Measurements from ENCODE around the gene PCK2.
A peak's percentile ranks its signal among the peaks of the same experiment; 100 is the strongest.

PCK2 gene

DNA sequence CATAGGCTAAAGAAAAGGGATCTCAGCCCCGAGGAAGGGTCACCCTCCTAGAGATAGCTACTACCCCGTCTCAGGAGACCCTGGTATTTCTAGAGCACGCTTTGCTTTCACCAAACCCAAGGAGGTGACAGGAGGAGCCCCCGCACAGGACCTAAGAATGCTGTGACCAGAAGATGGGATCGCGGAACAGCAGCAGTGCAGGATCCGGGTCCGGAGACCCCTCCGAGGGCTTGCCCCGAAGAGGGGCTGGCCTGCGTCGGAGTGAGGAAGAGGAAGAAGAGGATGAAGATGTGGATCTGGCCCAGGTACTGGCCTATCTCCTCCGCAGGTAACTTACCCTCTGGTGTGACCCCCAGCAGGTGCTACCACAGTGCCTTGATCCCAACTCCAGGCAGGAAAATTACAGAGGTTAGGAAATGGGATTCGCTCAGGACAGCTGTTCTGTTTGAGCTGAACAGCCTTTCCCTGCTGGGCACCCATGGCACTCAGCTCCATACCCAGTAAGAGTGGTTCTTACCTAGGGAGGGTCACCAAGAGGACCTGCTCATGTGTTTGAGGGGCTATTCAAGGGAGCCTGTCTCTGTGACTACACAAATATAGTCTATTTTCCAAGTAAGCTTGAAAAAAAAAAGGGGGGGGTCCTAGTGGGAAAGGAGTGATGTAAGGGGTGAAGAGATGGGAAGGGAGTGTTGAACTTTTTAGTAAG, 21.5 kb downstream of the PCK2 start:
- no peak for DNase-seq (ENCODE audit: low read depth)

DNA sequence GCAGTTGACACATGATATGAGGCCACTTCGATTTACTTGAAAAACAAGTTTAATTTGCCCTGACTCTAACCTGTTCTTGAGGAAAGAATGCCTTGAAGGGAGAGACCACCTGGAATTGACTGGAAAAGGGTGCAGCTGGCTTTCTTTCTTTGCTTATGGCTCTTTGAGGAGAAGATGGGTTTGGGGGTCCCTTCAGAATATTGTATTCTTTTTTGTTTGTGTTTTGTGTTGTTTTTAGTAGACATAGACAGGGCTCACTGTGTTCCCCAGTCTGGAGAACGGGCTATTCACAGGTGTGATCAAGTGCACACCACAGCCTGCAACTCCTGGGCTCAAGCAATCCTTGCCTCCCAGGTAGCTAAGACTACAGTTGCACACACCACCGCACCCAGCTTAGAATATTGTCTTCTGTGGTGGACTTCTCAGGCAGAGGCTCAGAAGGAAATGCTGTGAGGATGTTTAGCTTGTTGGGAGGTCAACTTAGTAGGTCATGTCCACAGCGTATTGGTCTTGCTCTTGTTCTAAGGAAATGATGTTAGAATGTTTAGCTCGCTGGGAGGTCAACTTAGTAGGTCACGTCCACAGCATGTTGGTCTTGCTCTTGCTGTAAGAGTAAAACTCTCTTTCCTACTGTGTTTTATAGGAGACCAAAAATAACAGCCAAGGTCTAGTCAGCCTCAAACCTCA, 22.2 kb downstream of the PCK2 start:
- DNase-seq (ENCODE audit: low read depth), result no peak

DNA sequence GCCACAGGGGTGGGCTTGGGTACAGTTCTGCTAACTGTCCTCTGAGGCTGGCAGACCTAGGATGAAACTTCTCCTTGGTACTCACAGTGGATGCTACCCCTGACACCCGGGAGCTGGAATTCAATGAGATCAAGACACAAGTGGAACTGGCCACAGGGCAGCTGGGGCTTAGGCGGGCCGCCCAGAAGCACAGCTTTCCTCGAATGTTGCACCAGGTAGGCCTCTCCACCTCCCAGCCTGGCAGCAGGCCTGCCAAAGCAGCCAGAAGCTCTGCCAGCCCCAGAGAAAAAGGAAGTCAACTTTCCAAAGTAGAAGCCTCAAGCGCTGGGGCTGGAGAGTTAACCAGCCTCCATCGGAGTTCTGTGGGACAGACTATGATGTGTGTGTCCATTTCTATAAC, 23.1 kb downstream of the PCK2 start:
- DNase-seq (ENCODE audit: low read depth), result no peak

DNA sequence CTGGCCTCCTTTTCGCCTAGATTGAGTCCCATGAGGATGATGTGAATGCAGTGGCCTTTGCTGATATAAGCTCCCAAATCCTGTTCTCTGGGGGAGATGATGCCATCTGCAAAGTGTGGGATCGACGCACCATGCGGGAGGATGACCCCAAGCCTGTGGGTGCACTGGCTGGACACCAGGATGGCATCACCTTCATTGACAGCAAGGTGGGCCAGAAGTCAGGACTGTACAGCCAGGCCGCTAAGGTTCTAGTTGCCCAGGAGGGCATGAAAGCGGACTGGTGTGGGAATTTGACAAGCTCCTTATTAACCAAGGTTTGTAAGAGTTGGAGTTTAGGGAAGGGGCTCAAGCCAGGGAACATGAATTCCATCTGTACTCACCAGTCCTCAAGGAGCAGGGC, 25.6 kb downstream of the PCK2 start:
- no peak for DNase-seq (ENCODE audit: low read depth)

DNA sequence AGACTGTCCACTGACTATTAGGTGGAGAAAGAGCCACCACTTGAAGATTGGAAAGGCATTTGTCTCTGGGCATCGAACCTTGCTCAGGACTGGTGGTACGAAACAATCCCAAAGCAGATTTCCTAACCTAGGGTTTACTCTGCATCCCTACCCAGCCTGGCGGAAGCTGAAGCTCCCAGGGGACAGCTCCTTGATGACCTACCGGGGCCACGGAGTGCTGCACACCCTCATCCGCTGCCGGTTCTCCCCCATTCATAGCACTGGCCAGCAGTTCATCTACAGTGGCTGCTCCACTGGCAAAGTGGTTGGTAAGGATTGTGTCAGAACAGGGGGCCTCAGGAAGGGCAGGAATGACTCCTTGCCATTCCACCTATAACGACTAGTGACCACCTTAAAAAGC, 27.1 kb downstream of the PCK2 start:
- no peak for DNase-seq (ENCODE audit: low read depth)

DNA sequence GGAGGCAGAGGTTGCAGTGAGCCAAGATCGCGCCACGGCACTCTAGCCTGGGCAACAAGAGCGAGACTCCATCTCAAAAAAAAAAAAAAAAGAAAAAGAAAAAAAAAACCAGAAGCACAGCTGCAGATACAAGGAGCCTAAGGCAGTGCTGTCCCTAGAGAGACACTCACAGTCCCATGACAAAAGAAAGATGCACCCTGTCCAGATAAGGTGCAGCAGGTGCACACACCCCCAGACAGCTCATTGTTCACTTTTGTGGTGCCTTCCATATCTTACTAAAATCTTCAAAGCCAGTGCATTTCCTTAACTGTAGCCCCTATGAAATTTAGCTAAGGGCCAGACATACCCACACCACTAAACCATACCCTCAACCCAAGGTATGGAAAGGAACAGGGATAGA, 28.3 kb downstream of the PCK2 start:
- DNase-seq (ENCODE audit: low read depth), result no peak

DNA sequence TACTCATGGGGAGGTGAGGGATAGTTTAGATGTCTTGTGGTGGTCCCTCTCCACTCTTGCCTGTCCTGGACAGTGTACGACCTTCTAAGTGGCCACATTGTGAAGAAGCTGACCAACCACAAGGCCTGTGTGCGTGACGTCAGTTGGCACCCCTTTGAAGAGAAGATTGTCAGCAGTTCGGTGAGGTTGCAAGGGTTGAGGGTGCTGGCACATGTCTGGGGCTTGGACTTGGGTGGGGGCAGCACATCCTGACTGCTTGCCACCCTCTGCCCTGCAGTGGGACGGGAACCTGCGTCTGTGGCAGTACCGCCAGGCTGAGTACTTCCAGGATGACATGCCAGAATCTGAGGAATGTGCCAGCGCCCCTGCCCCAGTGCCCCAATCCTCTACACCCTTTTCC, 28.8 kb downstream of the PCK2 start:
- DNase-seq (ENCODE audit: low read depth), result no peak

DNA sequence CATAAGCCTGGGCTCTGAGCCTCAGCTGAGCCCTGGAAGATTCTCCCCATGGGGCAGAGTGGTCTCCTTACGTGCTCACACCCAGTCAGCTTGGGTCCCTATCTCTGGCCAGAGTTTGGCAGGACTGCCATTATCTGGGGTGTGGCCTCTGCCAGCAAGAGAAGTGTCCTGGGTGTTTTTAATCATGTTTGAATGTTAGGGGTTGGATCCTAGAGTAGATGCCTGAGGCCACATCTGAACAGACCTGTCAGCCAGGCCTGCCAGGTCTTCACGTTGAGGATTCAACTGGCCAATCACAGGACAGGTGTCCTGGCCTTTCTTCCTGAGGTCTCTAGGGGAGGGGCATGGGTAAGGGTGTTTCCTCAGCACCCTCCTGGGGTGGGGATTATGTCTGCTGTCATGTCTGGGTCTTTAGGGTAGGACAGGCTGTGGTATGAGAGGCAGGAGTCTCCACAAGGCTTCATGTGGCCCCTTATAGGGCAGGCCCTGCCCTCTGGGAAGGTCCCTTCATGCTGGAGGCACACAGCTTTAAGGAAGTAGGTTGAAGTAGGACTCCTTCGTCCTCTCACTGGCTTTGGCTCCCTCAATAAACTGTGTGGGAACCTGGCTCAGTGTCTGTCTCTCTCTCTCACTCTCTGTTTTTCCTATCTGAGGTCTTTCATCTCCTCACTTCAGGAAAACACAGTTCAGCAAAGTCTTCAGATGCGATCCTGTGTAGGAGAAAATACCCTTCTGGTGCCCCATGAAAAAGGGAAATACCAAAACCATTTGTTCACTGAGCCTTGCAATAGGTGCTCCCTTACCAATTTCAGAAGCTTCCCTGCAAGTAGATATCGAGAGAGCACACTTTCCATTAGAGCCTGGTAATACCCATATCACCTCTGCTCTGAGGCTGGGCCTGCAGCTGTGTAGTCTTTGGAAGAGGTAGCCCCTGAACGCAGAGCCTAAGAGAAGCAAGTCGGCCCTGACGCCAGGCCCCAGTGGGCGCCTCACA, 29.6 kb downstream of the PCK2 start:
- no peak for DNase-seq (ENCODE audit: low read depth)

DNA sequence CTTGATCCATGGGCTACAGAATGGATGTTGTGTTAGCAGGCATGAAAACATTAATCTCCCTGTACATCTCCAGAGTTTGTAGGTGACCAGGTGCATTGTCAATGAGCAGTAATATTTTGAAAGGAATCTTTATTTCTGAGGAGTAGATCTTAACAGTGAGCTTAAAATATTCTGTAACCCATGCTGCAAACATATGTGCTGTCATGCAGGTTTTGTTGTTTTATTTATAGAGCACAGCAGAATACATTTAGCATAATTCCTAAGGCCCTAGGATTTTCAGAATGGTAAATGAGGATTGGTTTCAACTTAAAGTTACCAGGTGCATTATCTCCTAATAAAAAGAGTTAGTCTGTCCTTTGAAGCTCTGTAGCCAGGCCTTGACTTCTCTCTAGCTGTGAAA, 32.8 kb downstream of the PCK2 start:
- DNase-seq (ENCODE audit: low read depth), result no peak

DNA sequence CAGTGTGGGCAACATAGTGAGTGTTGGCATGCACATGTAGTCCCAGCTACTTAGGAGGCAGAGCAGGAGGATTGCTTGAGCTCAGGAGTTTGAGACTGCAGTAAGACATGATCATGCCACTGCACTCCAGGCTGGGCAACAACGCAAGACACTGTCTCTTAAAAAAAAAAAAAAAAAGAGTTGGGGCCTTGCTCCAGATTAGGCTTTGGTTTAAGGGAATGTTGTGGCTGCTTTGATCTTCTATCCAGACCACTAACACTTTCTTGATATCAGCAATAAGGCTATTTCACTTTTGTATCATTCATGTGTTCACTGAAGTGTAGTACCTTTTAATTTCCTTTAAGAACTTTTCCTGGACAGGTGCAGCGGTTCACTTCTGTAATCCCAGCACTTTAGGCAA, 33.6 kb downstream of the PCK2 start:
- no peak for DNase-seq (ENCODE audit: low read depth)

DNA sequence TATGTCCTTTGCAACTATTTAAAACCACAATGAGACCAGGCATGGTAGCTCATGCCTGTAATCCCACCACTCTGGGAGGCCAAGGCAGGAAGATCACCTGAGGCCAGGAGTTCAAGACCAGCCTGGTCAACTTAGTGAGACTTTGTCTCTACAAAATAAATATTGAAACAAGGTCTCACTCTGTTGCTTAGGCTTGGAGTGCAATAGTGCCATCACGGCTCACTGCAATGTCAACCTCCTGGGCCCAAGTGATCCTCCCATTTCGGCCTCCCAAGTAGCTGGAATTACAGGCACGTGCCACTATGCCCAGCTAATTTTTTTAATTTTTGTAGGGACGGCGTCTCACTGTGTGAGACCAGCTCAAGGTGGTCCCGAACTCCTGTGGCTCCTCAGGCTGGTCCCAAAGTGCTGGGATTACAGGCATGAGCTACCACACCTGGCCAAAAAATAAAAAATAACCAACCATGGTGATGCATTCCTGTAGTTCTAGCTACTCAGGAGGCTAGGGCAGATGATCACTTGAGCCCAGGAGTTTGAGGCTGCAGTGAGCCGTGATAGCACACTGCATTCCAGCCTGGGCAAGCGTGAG, 35.4 kb downstream of the PCK2 start:
- DNase-seq (ENCODE audit: low read depth), result no peak

DNA sequence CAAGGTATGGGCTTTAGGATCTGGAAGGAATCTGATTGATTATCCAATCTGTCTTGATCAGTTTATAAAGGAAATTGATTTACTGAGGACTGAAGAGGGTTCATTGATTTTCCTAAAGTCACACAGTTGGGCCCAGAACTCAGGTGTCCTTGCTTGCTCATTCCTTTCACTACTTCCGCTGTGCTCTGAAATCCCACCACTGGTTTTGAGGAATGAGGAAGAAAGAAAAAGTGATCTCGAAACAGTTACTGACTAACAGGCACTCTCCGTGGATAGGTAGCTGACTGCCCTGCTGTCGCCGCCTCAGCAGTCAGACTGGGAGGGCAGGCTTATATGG, 36.2 kb downstream of the PCK2 start, which contains the start of gene FITM1:
Gene FITM1 (plus strand): TSS at position 280 of the 337 bp plus-strand sequence. CDS start 905 bp downstream, outside the sequence.
- DNase-seq (ENCODE audit: low read depth), result no peak

DNA sequence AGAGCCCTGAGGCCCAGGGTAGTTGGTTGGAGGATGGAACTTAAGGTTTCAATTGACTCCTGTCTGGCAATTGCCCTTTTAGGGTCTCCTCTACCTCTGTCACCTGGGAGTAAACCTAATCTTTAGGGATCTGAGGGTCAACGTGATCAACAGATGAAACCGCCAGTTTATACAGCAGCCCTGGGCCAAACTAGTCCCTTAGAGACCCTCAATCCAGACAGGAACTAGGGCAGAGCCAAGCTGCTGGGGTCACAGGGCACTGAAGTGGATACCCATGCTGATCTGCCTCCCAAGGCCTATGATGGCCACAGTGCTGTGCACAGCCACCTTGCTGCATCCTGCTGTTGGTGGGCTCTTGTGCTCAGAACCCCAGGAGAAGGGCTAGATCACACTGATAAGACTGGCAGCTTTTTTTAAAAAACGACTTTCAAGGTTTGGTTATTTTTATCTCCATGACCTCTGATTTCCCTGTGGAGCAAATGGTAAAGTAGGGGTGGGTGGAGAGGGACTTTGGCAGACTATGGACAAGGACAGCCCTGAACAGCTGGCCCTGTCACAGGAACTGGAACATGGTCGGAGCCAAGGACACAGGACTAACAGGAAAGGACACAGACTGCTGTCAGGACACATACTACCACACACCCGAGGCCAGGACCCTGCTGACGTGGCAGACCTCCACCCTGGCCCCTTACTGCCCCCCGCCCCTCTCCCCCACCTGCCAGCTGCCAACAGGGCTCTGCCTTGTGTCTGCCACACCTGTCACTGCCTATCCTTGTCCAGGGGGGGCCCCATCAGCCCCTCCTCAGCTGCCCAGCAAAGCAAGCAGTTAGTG, 36.8 kb downstream of the PCK2 start:
- no peak for DNase-seq (ENCODE audit: low read depth)

DNA sequence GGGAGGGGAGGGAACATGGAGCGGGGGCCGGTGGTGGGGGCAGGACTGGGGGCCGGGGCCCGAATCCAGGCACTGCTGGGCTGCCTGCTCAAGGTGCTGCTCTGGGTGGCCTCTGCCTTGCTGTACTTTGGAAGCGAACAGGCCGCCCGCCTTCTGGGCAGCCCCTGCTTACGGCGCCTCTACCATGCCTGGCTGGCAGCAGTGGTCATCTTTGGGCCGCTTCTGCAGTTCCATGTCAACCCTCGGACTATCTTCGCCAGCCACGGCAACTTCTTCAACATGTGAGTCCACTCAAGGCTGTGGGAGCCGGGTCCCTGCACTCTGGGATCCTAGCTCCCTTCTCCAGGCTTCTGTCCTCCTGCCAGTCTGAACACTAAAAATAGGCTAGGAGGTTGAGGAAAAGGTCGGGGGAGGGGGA, 37.4 kb downstream of the PCK2 start:
- no peak for DNase-seq (ENCODE audit: low read depth)

DNA sequence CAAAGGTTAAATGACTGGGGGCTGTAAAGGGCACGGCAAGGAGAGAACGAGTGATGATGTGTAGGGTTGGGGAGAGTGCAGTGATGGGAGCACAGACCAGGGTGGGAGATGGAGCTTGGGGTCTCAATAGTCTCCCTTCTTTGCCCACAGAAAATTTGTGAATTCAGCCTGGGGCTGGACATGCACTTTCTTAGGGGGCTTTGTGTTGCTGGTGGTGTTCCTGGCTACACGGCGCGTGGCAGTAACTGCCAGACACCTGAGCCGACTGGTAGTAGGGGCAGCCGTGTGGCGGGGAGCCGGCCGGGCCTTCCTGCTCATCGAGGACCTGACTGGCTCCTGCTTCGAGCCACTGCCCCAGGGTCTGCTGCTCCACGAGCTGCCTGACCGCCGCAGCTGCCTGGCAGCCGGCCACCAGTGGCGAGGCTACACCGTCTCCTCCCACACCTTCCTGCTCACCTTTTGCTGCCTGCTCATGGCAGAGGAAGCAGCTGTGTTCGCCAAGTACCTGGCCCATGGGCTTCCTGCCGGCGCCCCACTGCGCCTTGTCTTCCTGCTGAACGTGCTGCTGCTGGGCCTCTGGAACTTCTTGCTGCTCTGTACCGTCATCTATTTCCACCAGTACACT, 38.1 kb downstream of the PCK2 start:
- DNase-seq (ENCODE audit: low read depth), result no peak

DNA sequence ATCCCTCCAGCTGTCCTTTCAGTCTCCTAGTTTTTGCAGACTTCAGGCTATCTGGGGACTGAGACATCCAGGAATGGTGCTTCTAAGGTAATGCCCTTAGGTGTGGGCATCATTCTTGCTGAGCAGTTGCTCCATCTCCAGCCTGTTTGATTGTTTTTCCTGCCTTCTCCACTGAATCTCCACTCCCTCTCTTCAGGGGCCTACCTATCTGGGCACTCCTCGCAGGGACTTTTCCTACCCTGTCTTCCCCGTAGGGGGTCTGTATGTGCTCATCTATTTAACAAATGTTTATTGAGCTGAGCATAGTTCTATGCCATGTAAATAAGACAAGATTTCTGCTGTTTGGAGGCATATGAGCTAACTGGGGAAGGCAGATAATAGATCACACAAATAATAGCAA, 38.9 kb downstream of the PCK2 start:
- no peak for DNase-seq (ENCODE audit: low read depth)

DNA sequence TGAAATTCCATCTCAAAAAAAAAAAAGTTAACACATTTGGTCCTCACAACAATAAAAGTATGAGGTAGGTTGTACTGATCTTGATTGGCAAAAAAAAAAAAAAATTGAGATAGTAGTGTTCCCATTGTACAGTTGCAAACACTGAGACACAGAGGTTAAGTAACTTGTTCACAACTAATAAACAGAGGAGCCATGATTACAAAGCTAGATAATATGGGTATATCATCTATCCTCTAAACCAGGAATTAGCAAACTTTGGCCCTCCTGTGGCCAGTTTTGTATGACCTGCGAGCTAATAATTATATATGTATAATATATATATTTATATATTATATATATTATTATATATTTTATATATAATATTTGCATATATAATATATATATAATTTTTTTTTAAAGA, 39.6 kb downstream of the PCK2 start:
- no peak for DNase-seq (ENCODE audit: low read depth)

DNA sequence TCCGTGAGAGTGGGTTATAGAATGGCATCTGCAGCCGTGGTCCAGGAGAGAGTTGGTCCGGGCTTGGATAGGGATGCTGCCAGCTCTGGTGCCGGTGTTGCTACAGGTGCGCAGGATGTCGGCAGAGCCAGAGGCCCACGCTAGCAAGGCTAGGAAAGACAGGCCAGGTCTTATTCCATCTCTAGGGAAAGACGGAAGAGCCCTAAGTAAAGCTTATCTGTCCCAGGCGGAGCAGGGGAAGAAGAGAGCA, 41.4 kb downstream of the PCK2 start:
- no peak for DNase-seq (ENCODE audit: low read depth)

DNA sequence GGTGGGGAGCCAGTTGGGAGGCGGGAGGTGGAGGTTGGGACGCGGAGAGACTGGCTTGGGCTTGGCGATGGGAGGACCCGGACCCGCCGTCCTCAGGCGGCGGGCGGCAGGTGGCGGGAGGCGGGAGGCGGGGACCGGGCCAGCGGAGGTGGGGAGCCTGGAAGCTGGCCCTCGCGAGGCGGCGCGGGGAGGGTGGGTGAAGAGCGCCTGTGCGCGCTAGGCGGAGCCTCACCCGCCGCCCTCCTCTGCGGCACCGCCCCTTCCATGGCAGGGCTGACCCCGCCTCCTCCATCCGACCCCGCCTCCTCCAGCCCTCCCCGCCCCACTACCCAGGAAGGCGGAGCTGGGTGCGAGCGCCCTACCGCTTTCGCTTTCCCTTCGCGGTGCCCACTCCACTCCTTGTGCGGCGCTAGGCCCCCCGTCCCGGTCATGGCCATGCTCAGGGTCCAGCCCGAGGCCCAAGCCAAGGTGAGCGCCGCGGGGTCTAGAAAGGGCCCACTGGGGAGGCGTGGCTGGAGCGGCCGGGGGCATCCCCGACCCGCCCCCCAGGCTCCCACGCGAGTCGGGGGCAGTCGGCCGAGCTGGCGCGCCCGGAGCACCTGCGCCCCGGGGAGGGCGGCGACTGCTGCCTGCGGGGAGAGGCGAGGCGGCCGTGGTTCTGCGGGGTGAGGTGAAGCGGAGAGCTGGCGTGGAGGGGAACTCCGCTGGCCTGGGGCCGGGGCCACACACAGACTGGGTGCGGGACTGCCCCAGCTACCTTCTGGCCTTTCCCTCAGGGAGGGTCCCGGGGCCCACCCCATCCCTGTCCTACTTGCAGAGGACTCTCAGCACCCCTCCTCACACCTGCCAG, 41.9 kb downstream of the PCK2 start, which contains the start of gene PSME1:
Gene PSME1 (plus strand): TSS at position 361 of the 850 bp plus-strand sequence. CDS start 69 bp downstream, at position 430.
- DNase-seq (ENCODE audit: low read depth), result peak; percentile 92
